EH (cell line): ENCODE measurements around the gene HPS4.

Source experiments
- DNase-seq: peaks from one replicate; pipeline ENCODE4 v3.0.0-alpha.2; 2015; ENCODE audit warnings: low read depth

HPS4 gene

DNA sequence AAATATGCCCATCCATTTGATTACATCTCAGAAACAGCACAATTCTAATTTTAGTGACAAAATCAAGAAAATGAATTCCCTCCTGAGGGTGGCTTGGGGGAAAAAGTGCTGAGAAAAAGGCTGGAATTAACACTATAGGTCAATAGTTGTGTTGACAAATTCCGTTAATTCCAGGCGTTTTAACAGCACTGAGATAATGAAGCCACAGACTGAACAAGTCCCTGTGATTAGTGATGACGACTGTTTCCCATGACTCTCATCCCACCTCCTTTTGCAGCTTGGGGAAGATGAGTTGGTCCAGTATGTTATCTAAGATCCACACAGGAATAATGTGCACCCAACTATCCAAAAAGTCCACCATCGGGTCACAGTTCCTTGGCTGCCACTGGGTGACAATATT is 12.9 kb upstream of the HPS4 start:
- no peak for DNase-seq

GRCh38 chr22:26494506-26494905 is 10.9 kb upstream of the HPS4 start:
- DNase-seq, result no peak

GRCh38 chr22:26492220-26492619 is 8.6 kb upstream of the HPS4 start:
- DNase-seq, result no peak

DNA sequence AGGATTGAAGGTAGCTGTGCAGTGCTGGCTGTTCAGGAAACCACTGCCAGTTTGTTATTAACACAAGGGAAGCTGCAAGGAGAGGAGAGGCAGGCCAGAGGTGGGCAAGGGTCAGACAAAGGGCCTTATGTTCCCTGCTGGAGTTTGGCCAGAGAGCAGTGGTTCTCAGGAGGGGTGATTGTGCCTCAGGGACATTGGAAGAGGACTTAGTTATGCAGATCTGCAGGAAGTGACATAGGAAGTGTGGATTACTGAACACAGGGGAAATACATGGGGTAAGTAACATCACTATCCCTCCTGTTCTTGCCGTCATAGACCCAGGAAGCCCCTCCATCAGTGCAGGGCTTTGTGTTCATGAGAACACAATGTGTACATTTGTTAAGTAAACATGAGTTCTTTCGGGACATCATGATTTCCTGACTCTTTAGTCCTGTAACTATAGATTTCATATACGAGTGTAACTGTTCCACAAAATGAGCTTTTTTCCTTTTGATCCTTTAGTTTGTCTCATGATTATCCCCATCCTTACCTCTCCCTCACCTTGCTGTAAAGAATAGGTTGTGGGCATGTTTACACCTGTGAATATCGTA is 6.0 kb upstream of the HPS4 start:
- DNase-seq, result no peak

DNA sequence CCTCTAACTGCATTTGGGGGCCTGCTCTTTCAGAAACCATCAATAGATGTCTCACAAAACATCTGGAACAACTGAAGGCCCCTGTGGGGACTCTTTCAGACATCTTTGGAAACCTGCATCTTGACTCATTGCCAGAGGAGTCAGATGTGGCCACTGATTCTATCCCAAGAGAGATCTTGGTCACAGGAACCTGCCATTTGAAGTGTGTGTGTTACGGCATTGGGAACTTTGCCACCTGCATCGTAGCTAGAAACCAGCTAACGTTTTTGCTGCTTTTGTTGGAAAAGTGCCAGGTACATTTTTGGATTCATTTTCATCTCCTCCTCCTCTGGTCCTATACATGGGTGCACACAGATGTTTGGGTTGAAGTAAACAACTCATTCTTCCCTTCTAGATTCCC is 4.4 kb upstream of the HPS4 start:
- no peak for DNase-seq

GRCh38 chr22:26486394-26486793 is 2.8 kb upstream of the HPS4 start:
- DNase-seq, result no peak

DNA sequence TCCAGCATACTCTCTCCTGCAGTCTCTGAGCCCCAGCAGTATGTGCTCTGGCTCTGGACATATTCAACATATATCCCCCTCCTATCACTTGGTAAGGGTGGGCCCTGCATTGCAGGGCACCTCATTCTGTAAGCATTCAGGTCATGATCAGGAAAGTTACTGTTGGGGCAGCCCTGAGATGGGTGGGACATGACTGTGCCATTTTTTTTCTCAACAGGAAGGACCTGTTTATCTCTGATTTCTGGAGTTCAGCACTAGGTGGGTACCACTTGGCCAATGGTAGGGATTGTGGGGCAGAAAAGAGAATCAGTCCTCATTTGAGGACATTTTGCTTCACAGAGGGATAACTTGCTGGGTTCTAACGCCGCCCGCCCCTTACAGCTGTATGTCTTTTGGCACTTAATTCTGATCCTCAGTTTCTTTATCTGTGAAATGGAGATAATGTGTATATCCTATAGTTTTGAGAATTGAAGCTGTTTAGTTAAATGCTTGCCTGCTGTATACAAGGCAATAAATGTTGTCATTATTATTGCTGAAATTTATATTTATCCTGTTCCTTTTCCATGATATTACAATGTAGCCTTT is 2.3 kb upstream of the HPS4 start:
- no peak for DNase-seq

DNA sequence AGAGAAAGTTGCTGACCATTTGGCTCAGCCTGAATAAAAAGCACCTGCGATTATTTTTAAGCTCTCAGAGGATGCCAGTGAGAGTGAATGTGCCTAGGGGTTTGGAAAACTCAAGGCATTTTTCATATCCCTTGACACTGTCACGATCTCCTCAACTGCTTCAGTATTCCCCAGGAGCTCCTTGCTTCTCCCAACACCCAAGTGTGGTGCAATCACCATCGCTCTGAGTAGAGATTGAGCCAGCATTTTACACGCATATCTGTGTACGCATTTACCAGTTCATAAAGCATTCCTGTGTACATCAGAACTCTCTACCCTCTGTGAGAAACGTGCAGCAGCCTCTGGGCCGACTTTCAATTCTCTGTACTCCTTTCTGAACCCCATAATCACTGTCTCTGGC is 1.4 kb upstream of the HPS4 start:
- DNase-seq, result peak; percentile 53

- DNase-seq, result peak; percentile 25
These were observed 750 bp upstream of the HPS4 start for GRCh38 chr22:26484360-26484706.

DNA sequence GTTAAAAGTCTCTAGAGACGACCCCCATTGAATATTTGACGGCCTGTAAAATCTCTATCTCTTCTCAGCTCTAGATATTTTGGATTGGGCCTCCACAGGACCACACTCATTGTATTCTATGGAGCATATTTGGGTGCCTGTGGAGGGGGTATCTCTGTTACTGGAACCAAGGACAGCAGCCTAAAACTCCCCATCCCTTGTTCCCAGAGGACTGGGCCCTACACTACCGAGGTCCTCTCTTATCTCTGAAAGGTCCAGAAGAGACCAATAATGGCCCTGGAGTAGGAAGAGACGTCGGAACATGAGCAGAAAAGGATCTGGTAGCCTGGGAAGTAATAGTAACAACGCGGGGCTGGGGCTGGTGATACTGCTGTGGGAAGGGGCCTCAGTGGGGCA is 542 bp downstream of the HPS4 start:
- DNase-seq, result no peak

DNA sequence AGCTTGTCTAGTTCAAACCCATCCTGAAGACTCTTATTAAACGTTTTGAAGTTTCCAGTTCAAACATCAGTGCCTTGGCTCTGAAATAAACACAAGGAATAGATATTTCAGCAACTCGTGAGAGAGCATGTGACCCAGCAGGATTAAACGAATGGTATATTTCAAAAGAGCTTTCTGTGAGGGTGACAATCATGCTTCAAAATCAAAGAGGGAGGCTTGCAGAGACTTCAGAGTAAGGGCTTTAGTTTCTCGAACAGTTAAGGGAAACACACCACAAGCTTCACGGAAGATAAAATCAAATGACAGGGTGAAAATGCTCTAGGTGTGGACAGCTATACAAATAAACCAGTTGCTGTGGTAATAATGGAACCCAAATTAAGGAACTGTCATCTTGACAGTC is 1.4 kb downstream of the HPS4 start:
- no peak for DNase-seq

DNA sequence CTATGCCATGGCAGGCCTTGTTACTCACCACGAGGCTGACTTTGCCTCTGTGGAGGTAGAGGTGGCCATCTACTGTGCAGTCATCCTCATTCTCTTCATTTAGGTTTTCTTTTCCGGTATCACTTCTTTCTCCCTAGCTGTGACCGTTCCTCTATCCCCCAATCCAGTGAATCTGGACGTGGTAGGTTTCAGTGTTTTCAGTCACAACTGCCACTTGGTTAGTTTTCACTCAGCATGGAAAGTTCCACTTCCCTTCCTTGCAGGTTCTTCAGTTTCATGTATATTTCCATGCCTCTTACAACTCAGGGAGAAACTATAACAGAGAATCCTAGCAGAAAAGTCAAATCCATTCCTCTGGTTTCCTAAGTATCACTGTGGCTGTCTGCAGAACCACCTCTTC is 1.9 kb downstream of the HPS4 start:
- no peak for DNase-seq

DNA sequence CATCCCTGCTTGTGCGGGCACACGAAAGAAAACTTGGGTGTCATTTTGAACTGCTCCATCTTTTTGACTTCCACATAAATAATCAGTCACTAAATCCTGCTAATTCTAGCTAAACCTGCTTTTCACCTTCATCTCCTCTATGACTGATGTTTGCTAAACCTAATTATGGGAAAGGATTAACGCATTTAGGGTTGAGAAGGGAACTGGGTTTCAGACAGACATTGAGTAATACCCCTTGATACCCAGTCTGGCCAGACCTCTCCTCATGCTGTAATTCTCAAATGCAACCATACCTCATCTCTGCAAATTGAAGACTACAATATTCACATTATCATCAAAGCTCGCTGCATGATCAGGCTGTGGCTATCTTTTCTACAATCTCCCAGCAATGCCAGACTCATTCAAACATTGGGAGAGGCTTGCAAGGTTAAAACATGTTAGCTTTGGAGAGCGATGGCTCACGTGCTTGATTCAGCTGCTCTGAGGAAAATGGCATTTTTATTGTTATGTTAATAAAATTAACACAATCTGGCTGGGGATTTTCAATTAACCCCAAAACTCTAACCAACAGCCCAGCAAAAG is 2.4 kb downstream of the HPS4 start:
- DNase-seq, result no peak

GRCh38 chr22:26480611-26480932 is 3.0 kb downstream of the HPS4 start:
- no peak for DNase-seq

GRCh38 chr22:26479792-26480610 is 3.6 kb downstream of the HPS4 start:
- no peak for DNase-seq

GRCh38 chr22:26479043-26479791 is 4.4 kb downstream of the HPS4 start:
- no peak for DNase-seq

- DNase-seq, result no peak
These were observed 6.2 kb downstream of the HPS4 start for GRCh38 chr22:26477341-26477731.

GRCh38 chr22:26476705-26477340 is 6.8 kb downstream of the HPS4 start:
- peak; percentile 71 for DNase-seq

- peak; percentile 29 for DNase-seq
These were observed 8.9 kb downstream of the HPS4 start for GRCh38 chr22:26474682-26475081.

DNA sequence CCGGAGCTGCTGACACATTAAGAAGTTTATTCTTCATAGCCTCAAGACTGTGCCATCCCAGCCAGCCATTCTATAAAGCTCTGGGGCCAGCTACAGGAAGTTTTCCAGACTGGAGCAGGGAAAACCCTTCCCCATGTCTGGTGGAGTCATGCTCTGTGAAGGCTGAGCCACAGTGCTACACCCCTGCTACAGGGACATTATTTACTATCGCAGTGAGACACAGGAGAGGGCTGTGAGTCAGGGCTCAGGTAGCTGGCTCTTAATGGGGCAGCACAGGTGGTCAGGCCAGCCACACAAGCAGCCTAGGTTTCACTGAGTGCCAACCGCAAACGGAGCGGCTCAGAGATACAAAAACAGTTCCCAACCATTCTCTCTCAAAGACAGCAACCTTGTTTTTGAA is 12.1 kb downstream of the HPS4 start:
- peak; percentile 90 for DNase-seq

DNA sequence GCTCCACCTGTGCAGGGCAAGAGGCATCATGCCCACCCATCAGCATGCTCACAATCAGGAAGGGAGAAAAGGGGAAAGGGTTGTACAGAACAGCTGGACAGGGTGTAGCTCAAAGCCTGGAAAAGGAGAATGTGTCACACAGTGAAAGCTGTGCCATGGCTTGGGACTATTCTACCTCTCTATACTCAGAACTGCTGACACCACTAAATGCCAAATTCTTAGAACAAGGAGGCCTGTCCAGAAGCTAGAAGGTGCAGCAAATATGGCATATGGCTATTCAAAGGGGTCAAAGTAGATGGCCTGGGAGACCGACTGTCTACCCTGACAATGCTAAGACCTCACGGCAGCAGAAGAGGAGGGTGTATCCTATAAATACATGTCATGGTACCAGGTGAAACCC is 12.8 kb downstream of the HPS4 start:
- no peak for DNase-seq

- peak; percentile 11 for DNase-seq
These were observed 17.4 kb downstream of the HPS4 start for GRCh38 chr22:26466196-26466595.
